Activated CD4-positive, alpha-beta T cell treated with anti-CD3 and anti-CD28 coated beads for 36 hours (primary cell): ENCODE measurements around the gene CDH4. TPM values are rescaled to one million over a fixed set of nuclear protein-coding genes. Genes with fewer than 3 reads are reported as not detected.

Source experiments
- ATAC-seq: fragments of 200-7000 bp; cut with Tn5 transposase; one replicate; pipeline ENCODE4 v1.10.0; 2021; ENCODE audit warnings: mild to moderate bottlenecking, moderate library complexity
- CTCF ChIA-PET: fragments of 350-600 bp; sonication (Branson Sonifier 250); formaldehyde crosslinking; loops from one replicate; lab custom pipeline; 2021; ENCODE audit warnings: antibody characterized with exemption; lab: Charles Lee
- POLR2A ChIA-PET: fragments of 350-600 bp; sonication (Branson Sonifier 250); formaldehyde crosslinking; loops from one replicate; lab custom pipeline; 2021; ENCODE audit warnings: antibody characterized with exemption, inconsistent platforms; lab: Charles Lee
- DNase-seq: peaks from one replicate; pipeline ENCODE4 v3.0.0-alpha.2; 2020
- H3K27ac Mint-ChIP-seq: one replicate; pipeline ENCODE4 v1.8.0; 2021; ENCODE audit warnings: mixed read lengths
- H3K27me3 Mint-ChIP-seq: one replicate; pipeline ENCODE4 v1.8.0; 2021; ENCODE audit warnings: mixed read lengths
- H3K36me3 Mint-ChIP-seq: one replicate; pipeline ENCODE4 v1.8.0; 2021; ENCODE audit warnings: low read depth, mixed read lengths
- H3K4me1 Mint-ChIP-seq: one replicate; pipeline ENCODE4 v1.8.0; 2021; ENCODE audit warnings: mixed read lengths
- H3K4me3 Mint-ChIP-seq: one replicate; pipeline ENCODE4 v1.8.0; 2021; ENCODE audit warnings: mild to moderate bottlenecking, moderate library complexity, mixed read lengths
- H3K9me3 Mint-ChIP-seq: one replicate; pipeline ENCODE4 v1.8.0; 2021; ENCODE audit warnings: low read depth, mixed read lengths
- intact Hi-C, 2 experiments: fragments of 100-400 bp; cut with DNase I in 1 of 2; cut with micrococcal nuclease in 1 of 2; formaldehyde crosslinking; loops; one replicate each; pipeline versions ENCODE4 v1.14.2 to v1.15.1; 2022 to 2024; cut with DNase I, micrococcal nuclease
- total RNA-seq, 2 experiments: library from RNA; stranded (reverse); gene quantifications; one replicate each; pipeline ENCODE4 v1.2.3, GENCODE V29; 2021

CDH4 gene
- total RNA-seq, 2 experiments from 2014 or later = not detected

DNA sequence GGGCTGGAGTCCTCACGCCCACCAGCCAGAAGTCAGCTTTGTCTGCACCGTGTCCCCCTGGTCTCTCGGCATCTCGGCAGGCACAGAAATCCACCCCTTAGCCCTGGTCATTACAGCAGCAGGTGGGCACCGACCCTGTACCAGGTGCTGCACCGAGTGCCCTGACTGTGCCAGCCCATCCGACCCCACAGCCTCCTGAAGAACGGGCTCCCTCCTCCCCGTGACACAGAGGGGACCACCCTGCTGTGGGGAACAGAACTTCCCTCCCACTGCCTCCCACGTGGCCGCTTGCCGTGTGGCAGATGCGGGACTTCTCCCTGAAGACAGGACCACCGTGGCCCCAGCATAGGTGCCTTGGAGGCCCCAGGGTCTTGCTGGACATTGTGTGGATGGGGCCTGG, 652.4 kb downstream of the CDH4 start:
- ATAC-seq = no peak
- CTCF ChIA-PET = no interaction called here
- intact Hi-C loops = no loop called here
- H3K4me3 Mint-ChIP-seq = no peak overlapping the region
- H3K9me3 Mint-ChIP-seq = no peaks in the 10 kb centered on the region
- no peaks in the 10 kb centered on the region for H3K4me1 Mint-ChIP-seq
- no peaks in the 10 kb centered on the region for H3K36me3 Mint-ChIP-seq
- POLR2A ChIA-PET = no interaction called here
- H3K27ac Mint-ChIP-seq = no peak overlapping the region
- H3K27me3 Mint-ChIP-seq = no peaks in the 10 kb centered on the region
- DNase-seq = no peak

DNA sequence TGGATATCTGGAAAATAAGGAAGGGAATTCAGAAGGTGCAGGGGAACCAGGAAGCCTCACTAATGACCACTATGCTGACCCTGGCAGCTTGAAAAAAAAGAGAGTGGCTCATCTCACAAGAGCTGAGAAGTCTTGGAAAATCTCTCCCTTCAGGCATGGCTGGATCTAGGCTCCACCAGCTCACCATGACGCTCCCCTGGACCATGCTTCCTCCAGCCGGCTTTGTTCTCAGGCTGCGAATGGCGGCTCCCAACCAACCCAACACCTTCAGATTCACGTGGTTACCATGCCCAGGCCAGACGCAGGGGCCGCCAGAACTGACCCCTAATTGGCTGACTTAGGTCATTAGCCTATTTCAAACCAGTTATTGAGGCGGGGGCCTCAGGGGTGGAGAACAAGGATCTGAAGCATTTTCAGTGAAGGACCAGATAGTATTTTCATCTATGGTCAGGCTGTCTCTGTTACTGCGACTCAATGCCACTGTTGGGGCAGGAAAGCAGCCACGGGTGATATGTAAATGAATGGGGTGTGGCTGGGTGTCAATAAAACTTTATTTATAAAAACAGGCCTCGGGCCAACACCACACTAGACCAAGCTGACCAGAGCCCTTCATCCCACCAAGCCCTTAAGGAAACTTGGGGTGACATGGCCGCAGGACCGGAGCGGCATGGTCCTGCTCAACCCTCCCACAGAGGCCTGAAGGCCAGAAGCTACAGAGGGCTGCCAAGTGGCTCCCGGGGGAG, 653.9 kb downstream of the CDH4 start:
- intact Hi-C loops = no loop called here
- no peaks in the 10 kb centered on the region for H3K9me3 Mint-ChIP-seq
- H3K4me3 Mint-ChIP-seq = no peak overlapping the region
- no peaks in the 10 kb centered on the region for H3K27me3 Mint-ChIP-seq
- ChIA-PET POLR2A (no interaction called here), CTCF (no interaction called here)
- DNase-seq (no peak), ATAC-seq (no peak)
- H3K27ac Mint-ChIP-seq = no peak overlapping the region
- no peaks in the 10 kb centered on the region for H3K4me1 Mint-ChIP-seq
- H3K36me3 Mint-ChIP-seq = no peaks in the 10 kb centered on the region

DNA sequence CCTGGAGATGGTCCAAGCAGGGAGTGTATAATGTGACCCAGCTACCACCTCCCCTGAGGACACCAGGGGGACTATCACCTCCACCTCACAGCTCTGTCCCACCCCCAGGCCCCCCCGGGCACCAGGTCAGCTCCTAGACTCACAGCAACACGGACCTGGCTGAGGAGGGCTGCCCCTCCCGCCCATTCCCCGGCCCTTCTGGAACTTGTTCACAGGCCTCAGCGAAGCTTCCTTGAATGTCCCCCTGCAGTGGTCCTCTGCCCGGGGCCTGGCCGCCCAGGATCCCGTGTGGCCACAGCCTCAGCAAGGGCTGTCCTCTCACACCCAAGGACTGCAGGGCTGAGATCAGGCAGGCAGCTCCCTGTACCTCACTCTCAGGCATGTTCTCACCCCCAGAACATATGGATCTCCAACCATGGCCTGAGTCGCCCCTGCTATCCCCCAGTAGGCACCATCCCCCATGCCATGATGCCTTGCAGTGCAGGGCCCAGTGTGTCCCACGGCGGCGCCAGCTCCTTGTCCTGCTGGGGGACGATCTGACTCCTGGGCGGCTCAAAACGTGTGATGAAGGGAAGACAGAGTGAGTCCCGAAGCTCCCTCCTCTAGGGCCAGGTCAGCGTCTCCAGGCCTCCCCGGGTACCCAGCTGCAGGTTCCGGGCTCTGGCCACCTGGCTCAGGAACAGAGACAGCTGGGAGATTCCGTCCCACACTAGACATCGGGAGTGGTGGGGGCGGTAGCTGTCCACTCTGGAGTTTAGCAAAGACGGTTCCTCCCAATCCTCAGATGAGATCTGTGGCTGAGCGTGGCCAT, 655.2 kb downstream of the CDH4 start:
- H3K36me3 Mint-ChIP-seq = no peaks in the 10 kb centered on the region
- H3K27me3 Mint-ChIP-seq = no peaks in the 10 kb centered on the region
- ATAC-seq = no peak
- CTCF ChIA-PET = interaction anchor here (0.6 to 1.1 kb wide), 2 partner anchors 11 to 20 kb away, joined by 3 to 4 read pairs; no protein-coding TSS in a partner anchor
- no peaks in the 10 kb centered on the region for H3K4me1 Mint-ChIP-seq
- POLR2A ChIA-PET = no interaction called here
- intact Hi-C loops = no loop called here
- H3K4me3 Mint-ChIP-seq = no peak overlapping the region
- no peaks in the 10 kb centered on the region for H3K9me3 Mint-ChIP-seq
- no peak overlapping the region for H3K27ac Mint-ChIP-seq
- no peak for DNase-seq

DNA sequence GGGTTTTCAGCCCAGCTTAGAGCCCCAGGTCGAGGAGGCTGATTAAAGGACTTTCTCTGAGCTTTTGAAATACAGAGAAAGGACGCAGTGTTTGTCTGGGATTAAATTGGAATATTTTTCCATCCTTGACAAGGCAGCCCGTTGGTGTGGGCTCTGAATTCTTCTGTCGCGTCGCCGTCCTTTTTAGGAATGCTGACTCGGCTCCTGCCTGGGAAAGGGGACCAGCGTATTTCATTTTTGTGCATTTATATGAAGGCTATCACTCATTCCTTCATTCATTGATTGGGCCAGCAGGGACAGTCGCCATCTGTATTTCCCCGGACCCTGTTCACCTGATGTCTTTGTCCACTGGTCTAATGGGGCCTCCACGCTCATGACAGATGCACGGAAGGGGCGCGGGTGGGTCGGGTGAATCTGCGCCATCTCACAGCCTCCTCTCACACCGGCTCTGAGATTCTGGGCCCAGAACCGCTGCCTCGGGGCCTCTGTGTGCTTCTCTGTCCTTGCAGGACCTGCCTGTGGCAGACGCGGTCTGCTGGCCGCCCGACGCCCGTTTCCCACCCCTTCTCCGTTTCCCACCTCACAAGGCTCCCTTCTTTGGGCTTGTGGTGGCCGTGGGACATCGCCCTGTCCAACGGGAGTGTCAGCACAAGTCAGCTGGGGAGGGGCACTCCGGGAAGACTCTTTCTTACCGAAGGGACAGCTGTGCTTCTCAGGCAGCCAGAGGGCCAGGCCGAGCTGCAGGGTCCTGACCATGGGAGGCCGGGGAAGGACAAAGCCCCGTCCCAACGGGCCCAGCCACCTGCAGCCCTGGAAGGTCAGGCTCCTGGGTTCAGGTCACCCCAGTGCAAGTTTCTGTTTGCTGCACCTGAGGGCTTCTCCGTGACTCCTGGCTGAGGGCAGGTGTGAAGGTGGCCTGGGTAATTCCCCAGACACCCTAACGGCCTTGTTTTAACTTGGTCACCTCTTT, 656.3 kb downstream of the CDH4 start:
- Mint-ChIP-seq H3K9me3 (no peaks in the 10 kb centered on the region), H3K27me3 (no peaks in the 10 kb centered on the region), H3K4me1 (no peaks in the 10 kb centered on the region), H3K36me3 (no peaks in the 10 kb centered on the region), H3K27ac (no peak overlapping the region), H3K4me3 (no peak overlapping the region)
- DNase-seq (no peak), ATAC-seq (no peak)
- intact Hi-C loops = no loop called here
- POLR2A ChIA-PET = no interaction called here
- CTCF ChIA-PET = interaction anchor here (0.6 to 1.1 kb wide), 2 partner anchors 12 to 21 kb away, joined by 3 to 4 read pairs; no protein-coding TSS in a partner anchor

DNA sequence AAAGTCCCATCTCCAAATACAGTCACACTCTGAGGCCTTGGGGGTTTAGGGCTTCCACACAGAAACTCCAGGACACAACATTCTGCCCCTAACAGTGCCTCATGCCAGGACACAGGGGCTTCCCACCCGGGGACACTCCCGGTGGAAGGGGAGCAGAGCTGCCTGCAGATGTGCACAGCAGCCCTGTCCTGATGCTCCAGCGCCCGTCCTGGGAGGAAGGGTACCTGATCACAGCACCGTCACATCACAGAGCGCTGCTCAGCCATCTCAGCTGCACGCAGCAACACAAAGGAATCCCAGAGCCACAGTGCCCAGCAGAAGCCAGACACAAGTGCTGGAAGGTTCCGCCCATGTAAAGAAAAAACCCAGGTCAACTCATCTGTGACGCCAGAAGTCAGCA, 657.0 kb downstream of the CDH4 start:
- no peaks in the 10 kb centered on the region for H3K9me3 Mint-ChIP-seq
- DNase-seq (no peak), ATAC-seq (no peak)
- ChIA-PET CTCF (interaction anchor here (0.7 kb wide), 1 partner anchor 419 kb away, joined by 3 read pairs; no protein-coding TSS in a partner anchor), POLR2A (no interaction called here)
- H3K36me3 Mint-ChIP-seq = no peaks in the 10 kb centered on the region
- H3K27ac Mint-ChIP-seq = no peak overlapping the region
- intact Hi-C loops = no loop called here
- H3K4me3 Mint-ChIP-seq = no peak overlapping the region
- no peaks in the 10 kb centered on the region for H3K27me3 Mint-ChIP-seq
- H3K4me1 Mint-ChIP-seq = no peaks in the 10 kb centered on the region

DNA sequence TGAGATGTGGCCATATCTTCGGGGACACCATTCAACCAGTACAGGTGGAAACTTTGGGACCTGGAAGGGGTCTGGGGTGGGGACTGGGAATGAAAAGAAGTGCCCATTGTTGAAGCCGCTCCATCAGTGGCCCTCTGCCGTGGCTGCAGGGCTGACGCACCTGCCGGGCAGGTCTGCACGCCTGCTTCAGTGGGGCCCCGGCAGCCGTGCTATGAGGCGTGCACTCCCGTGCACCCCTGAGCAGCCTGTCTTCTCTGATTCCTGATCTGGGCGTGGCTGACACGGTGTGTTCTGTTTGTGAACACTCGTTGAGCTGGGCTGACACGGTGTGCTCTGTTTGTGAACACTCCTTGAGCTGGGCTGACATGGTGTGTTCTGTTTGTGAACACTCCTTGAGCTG, 657.8 kb downstream of the CDH4 start:
- H3K36me3 Mint-ChIP-seq = no peaks in the 10 kb centered on the region
- H3K9me3 Mint-ChIP-seq = no peaks in the 10 kb centered on the region
- no peak overlapping the region for H3K27ac Mint-ChIP-seq
- H3K27me3 Mint-ChIP-seq = no peaks in the 10 kb centered on the region
- H3K4me3 Mint-ChIP-seq = no peak overlapping the region
- ChIA-PET CTCF (interaction anchor here (0.7 kb wide), 1 partner anchor 420 kb away, joined by 3 read pairs; no protein-coding TSS in a partner anchor), POLR2A (no interaction called here)
- DNase-seq (no peak), ATAC-seq (no peak)
- no peaks in the 10 kb centered on the region for H3K4me1 Mint-ChIP-seq
- intact Hi-C loops = no loop called here

DNA sequence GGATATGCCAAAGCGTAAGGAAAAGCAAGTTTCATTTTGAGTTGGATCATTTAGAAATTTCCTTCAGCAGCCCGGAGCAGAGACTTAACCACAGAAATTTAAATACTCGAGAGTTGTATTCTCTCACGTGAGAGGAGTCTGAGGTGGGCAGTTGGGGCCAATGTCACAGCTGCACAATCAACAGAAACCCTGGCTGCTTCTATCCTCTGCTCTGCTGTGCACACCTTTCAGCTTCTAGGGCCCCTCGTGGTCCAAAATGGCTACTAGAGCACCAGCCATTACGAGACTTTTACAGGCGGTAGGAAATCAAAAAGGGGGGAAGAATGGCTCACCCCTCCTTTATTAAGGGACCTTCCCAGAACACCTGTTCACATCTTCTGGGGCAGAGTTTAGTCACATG, 659.8 kb downstream of the CDH4 start:
- CTCF ChIA-PET = interaction anchor here (0.8 kb wide), 1 partner anchor 15 kb away, joined by 3 read pairs; no protein-coding TSS in a partner anchor
- no peaks in the 10 kb centered on the region for H3K4me1 Mint-ChIP-seq
- no peaks in the 10 kb centered on the region for H3K36me3 Mint-ChIP-seq
- peaks cover 2% of the 10 kb centered on the region for H3K27me3 Mint-ChIP-seq
- DNase-seq (no peak), ATAC-seq (no peak)
- no peaks in the 10 kb centered on the region for H3K9me3 Mint-ChIP-seq
- intact Hi-C loops = no loop called here
- POLR2A ChIA-PET = no interaction called here
- no peak overlapping the region for H3K27ac Mint-ChIP-seq
- H3K4me3 Mint-ChIP-seq = no peak overlapping the region

DNA sequence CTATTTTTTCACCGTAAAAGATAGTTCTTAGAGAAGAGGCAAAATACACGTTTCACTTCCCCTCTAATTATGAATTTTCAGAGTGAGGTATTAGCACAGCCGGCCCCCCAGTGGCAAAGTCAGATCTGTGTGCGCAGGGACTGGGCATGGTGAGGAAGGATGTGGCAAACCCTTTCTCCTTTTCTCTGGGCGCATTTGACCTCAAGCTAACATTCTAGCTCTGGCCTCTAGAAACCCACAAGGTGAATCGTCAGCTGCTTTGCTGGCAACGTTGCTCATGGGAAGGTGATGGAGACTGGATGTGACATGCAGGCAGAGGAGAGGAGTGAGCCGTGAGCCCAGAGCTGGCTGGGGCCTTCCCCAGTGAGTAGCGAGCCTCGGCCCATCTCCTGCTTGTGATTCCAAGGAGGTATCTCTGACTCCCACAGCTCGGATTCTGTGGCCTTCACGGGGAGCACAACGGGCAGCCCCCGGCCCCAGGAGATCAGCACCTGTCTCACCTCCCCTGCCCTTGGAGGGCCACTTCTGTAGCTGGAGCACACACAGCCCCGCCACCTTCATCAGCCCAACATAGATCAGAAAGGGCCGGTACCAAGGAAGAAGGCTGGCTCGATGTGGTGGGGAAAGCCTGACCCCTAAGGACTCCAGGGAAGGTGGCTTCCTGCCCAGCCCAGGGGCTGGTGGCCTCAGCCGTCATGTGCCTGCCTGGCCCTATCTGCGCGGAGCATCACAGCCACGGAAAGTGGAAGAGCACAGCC, 660.8 kb downstream of the CDH4 start:
- ChIA-PET POLR2A (no interaction called here), CTCF (interaction anchor here (0.7 to 0.8 kb wide), 2 partner anchors 16 to 147 kb away, joined by 3 read pairs; no protein-coding TSS in a partner anchor)
- H3K27ac Mint-ChIP-seq = no peak overlapping the region
- intact Hi-C loops = no loop called here
- no peaks in the 10 kb centered on the region for H3K9me3 Mint-ChIP-seq
- ATAC-seq = no peak
- DNase-seq = no peak
- H3K27me3 Mint-ChIP-seq = peaks cover 2% of the 10 kb centered on the region
- no peak overlapping the region for H3K4me3 Mint-ChIP-seq
- H3K36me3 Mint-ChIP-seq = no peaks in the 10 kb centered on the region
- no peaks in the 10 kb centered on the region for H3K4me1 Mint-ChIP-seq

DNA sequence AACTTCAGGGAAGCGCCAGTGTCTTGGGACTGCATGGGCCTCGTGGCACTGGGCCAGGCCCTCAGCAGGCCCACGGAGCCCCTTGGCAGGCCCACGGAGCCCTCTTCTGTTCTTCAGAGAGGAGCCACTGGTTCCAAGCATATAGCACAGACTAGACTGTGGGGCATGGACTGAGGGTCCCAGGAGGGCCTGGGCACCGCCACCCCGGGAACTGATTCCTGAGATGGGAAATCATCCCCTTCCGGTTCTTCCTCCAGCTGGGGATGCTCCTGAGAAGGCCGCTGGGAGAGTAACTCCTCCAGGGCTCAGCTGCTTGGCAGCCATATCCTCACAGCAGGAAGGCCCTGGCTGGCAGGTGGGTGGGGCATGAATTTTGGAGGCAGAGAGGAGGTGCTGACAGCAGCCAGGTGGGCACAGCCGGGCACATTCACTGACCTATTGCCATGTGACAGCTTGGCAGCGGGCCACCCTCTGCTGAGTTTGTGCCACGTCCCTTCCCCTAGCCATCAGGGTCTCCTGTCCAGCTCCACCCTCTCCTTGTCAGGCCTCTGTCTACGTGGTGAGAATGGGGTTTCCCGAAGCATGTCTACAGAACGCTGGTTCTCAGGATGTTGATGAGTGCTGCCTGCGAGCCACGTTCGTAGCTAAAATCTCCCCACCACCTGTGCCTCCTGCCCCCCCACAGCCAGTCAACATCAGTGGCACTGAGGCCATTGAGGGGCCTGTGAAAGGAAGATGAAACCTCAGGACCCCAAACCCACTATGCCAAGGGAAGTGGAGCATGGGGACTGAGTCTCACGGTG, 661.6 kb downstream of the CDH4 start:
- Mint-ChIP-seq H3K36me3 (no peaks in the 10 kb centered on the region), H3K4me1 (no peaks in the 10 kb centered on the region), H3K4me3 (no peak overlapping the region), H3K9me3 (no peaks in the 10 kb centered on the region), H3K27me3 (peaks cover 2% of the 10 kb centered on the region), H3K27ac (no peak overlapping the region)
- intact Hi-C loops = no loop called here
- DNase-seq (no peak), ATAC-seq (no peak)
- ChIA-PET POLR2A (no interaction called here), CTCF (interaction anchor here (0.7 kb wide), 1 partner anchor 146 kb away, joined by 3 read pairs; no protein-coding TSS in a partner anchor)

DNA sequence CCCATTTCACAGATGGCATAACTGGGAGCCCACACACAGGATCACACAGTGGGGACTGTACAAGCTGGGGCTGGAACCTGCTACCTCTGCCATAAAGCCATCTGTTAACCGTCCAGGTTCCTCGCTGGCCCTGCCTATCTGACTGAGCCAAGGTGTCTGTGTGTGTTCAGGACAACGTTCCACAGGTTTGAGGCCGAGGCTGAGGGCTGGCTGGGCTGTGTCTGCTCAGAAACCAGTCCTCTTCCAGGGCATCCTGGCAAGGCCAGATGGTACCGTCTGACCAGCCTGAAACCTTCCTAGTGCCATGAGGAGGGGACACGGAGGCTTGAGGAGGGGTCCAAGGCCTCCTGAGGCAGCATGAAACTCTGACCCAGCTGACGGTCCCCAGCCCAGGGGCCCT, 663.0 kb downstream of the CDH4 start:
- H3K27ac Mint-ChIP-seq = no peak overlapping the region
- ChIA-PET CTCF (no interaction called here), POLR2A (no interaction called here)
- no peaks in the 10 kb centered on the region for H3K9me3 Mint-ChIP-seq
- H3K27me3 Mint-ChIP-seq = peaks cover 2% of the 10 kb centered on the region
- intact Hi-C loops = no loop called here
- no peak overlapping the region for H3K4me3 Mint-ChIP-seq
- ATAC-seq = no peak
- DNase-seq = no peak
- H3K36me3 Mint-ChIP-seq = no peaks in the 10 kb centered on the region
- H3K4me1 Mint-ChIP-seq = no peaks in the 10 kb centered on the region
